HCT116 (cell line): ENCODE measurements around the gene CHD2. TPM values are rescaled to one million over a fixed set of nuclear protein-coding genes. Genes with fewer than 3 reads are reported as not detected.

Experiments
- ATAC-seq: fragments of 200-7000 bp; cut with Tn5 transposase; 2 replicates; pipeline ENCODE4 v1.9.1; 2020; ENCODE audit warnings: mild to moderate bottlenecking, moderate library complexity
- BruUV-seq: library from RNA; stranded (reverse); fragments of 400-500 nt; replicated peaks from 2 replicates; lab custom pipeline; 2021; lab: Mats Ljungman, UMichigan
- CTCF ChIA-PET: fragments of 300-600 bp; sonication (Branson Sonifier 250); formaldehyde crosslinking; loops from one replicate; lab custom pipeline; 2021; ENCODE audit warnings: antibody characterized with exemption; lab: Charles Lee
- POLR2A ChIA-PET: fragments of 300-600, 350-600 bp; sonication (Branson Sonifier 250); formaldehyde crosslinking; loops from one replicate; lab custom pipeline; 2021; ENCODE audit warnings: antibody characterized with exemption; lab: Charles Lee
- RAD21 ChIA-PET, 2 experiments: fragments of 300-600 bp; sonication (Branson Sonifier 250); formaldehyde crosslinking; loops; one replicate each; lab custom pipeline; 2023; ENCODE audit warnings: low total read pairs in 2 of 2; ENCODE audit not compliant: uncharacterized antibody in 2 of 2, unreplicated experiment in 2 of 2, low non-redundant PET in 1 of 2; lab: Charles Lee
- DNase-seq: peaks from one replicate; pipeline ENCODE4 v3.0.0-alpha.2; 2010; ENCODE audit warnings: low read depth, low spot score
- H2AFZ ChIP-seq: fragments of 200-600 bp; shearing (Covaris generic), sonication (generic); 2 replicates; pipeline ENCODE4 v1.6.1; 2017; ENCODE audit warnings: low read depth, mixed run types, mixed read lengths, antibody characterized with exemption, low read length; ENCODE audit not compliant: poor library complexity, severe bottlenecking
- H3K27ac ChIP-seq: 2 replicates; pipeline ENCODE4 v1.5.1; 2012; ENCODE audit warnings: low read depth, low read length
- H3K27me3 ChIP-seq: fragments of 200-600 bp; sonication (generic); 2 replicates; pipeline ENCODE4 v1.6.1; 2016; ENCODE audit warnings: mixed run types, low read length, mixed read lengths; ENCODE audit not compliant: insufficient read depth
- H3K36me3 ChIP-seq, 2 experiments: fragments of 200-500 bp in 1 of 2; fragments of 200-600 bp in 1 of 2; sonication (Bioruptor generic) in 1 of 2; sonication (generic) in 1 of 2; 2 replicates each; pipeline versions ENCODE4 v1.5.1 to v1.6.1; 2014 to 2016; ENCODE audit warnings: low read length in 2 of 2, inconsistent platforms in 1 of 2, mixed read lengths in 1 of 2, mixed run types in 1 of 2; ENCODE audit not compliant: insufficient read depth in 2 of 2, control insufficient read depth in 1 of 2
- H3K4me1 ChIP-seq, 2 experiments: fragments of 200-600 bp in 1 of 2; sonication (generic) in 1 of 2; 2 replicates each; pipeline versions ENCODE4 v1.5.1 to v1.6.1; 2012 to 2017; ENCODE audit warnings: low read length in 2 of 2, inconsistent platforms in 1 of 2, mild to moderate bottlenecking in 1 of 2, mixed read lengths in 1 of 2, mixed run types in 1 of 2, moderate library complexity in 1 of 2; ENCODE audit not compliant: insufficient read depth in 2 of 2, control insufficient read depth in 1 of 2
- H3K4me2 ChIP-seq: fragments of 200-600 bp; sonication (generic); 2 replicates; pipeline ENCODE4 v1.6.1; 2017; ENCODE audit warnings: mixed run types, low read length, mixed read lengths
- H3K4me3 ChIP-seq, 2 experiments: fragments of 200-600 bp in 1 of 2; sonication (generic) in 1 of 2; replicated peaks in 1 of 2; 2 replicates each; pipeline ENCODE4 v1.5.1; 2011 to 2016; ENCODE audit warnings: low read length in 2 of 2, control low read depth in 1 of 2, low read depth in 1 of 2, mild to moderate bottlenecking in 1 of 2, mixed read lengths in 1 of 2, mixed run types in 1 of 2
- H3K79me2 ChIP-seq: fragments of 200-600 bp; sonication (generic); 2 replicates; pipeline ENCODE4 v1.6.1; 2017; ENCODE audit warnings: mild to moderate bottlenecking, mixed run types, low read length, moderate library complexity, mixed read lengths; ENCODE audit not compliant: insufficient read depth
- H3K9ac ChIP-seq: fragments of 200-600 bp; sonication (generic); 2 replicates; pipeline ENCODE4 v1.6.1; 2016; ENCODE audit warnings: low read length, mixed read lengths
- H3K9me2 ChIP-seq: fragments of 200-600 bp; sonication (generic), shearing (Covaris generic); 2 replicates; pipeline ENCODE4 v1.6.1; 2017; ENCODE audit warnings: mixed run types, mild to moderate bottlenecking, moderate library complexity; ENCODE audit not compliant: insufficient read depth
- H3K9me3 ChIP-seq, 2 experiments: fragments of 200-500 bp in 1 of 2; fragments of 200-600 bp in 1 of 2; sonication (Bioruptor generic) in 1 of 2; sonication (generic) in 1 of 2; 2 replicates each; pipeline ENCODE4 v1.6.1; 2014 to 2017; ENCODE audit warnings: low read length in 2 of 2, mixed read lengths in 2 of 2, inconsistent platforms in 1 of 2, low read depth in 1 of 2, mild to moderate bottlenecking in 1 of 2, mixed run types in 1 of 2, moderate library complexity in 1 of 2; ENCODE audit not compliant: control insufficient read depth in 1 of 2, insufficient read depth in 1 of 2
- H4K20me1 ChIP-seq: fragments of 200-600 bp; sonication (generic), shearing (Covaris generic); 2 replicates; pipeline ENCODE4 v1.6.1; 2017; ENCODE audit warnings: mixed run types, mild to moderate bottlenecking, moderate library complexity; ENCODE audit not compliant: insufficient read depth
- CBX3 ChIP-seq: IDR thresholded peaks from 2 replicates; pipeline ENCODE4 v1.6.1; 2012; ENCODE audit warnings: low read depth
- CTCF ChIP-seq, 3 experiments: fragments of 200-600 bp in 1 of 3; sonication (generic) in 1 of 3; IDR thresholded peaks in 2 of 3; conservative IDR thresholded peaks in 1 of 3; 2 replicates each; pipeline ENCODE4 v1.5.1; 2012 to 2017; ENCODE audit warnings: low read depth in 2 of 3, low read length in 2 of 3, antibody characterized with exemption in 1 of 3, borderline replicate concordance in 1 of 3, control low read depth in 1 of 3, mild to moderate bottlenecking in 1 of 3, mixed read lengths in 1 of 3, mixed run types in 1 of 3, moderate library complexity in 1 of 3; ENCODE audit not compliant: insufficient read depth in 1 of 3
- EGR1 ChIP-seq: IDR thresholded peaks from 2 replicates; pipeline ENCODE4 v1.6.1; 2012; ENCODE audit warnings: low read depth
- JUND ChIP-seq: IDR thresholded peaks from 2 replicates; pipeline ENCODE4 v1.6.1; 2012
- MAX ChIP-seq: IDR thresholded peaks from 2 replicates; pipeline ENCODE4 v1.6.1; 2012
- POLR2A ChIP-seq: IDR thresholded peaks from 2 replicates; pipeline ENCODE4 v1.7.0; 2011; ENCODE audit warnings: borderline replicate concordance; ENCODE audit not compliant: insufficient read depth, insufficient read length; ENCODE audit errors: extremely low read depth
- RAD21 ChIP-seq: IDR thresholded peaks from 2 replicates; pipeline ENCODE4 v1.6.1; 2012; ENCODE audit warnings: low read depth, mild to moderate bottlenecking
- REST ChIP-seq: IDR thresholded peaks from 2 replicates; pipeline ENCODE4 v1.6.1; 2012; ENCODE audit warnings: low read depth
- SP1 ChIP-seq: IDR thresholded peaks from 2 replicates; pipeline ENCODE4 v1.6.1; 2012; ENCODE audit warnings: low read depth
- TCF7L2 ChIP-seq: IDR thresholded peaks from 2 replicates; pipeline ENCODE4 v1.7.0; 2011; ENCODE audit warnings: borderline replicate concordance, inconsistent platforms; ENCODE audit not compliant: insufficient read depth, insufficient read length; ENCODE audit errors: extremely low read depth
- YY1 ChIP-seq: IDR thresholded peaks from 2 replicates; pipeline ENCODE4 v1.6.1; 2011; ENCODE audit warnings: low read length, low read depth, moderate library complexity, mild to moderate bottlenecking; ENCODE audit not compliant: insufficient replicate concordance; ENCODE audit errors: extremely low read depth
- ZBTB33 ChIP-seq: IDR thresholded peaks from 2 replicates; pipeline ENCODE4 v1.6.1; 2011; ENCODE audit warnings: mild to moderate bottlenecking, low read length, moderate library complexity; ENCODE audit not compliant: insufficient replicate concordance; ENCODE audit errors: extremely low read depth
- intact Hi-C: fragments of 100-400 bp; cut with micrococcal nuclease; formaldehyde crosslinking; loops from 2 replicates; pipeline ENCODE4 v1.10.0; 2022
- total RNA-seq: library from RNA; stranded (reverse); gene quantifications from one replicate; pipeline ENCODE4 v1.2.1, GENCODE V29; 2021; ENCODE audit not compliant: unreplicated experiment

CHD2 gene
- total RNA-seq, 1 experiment from 2014 or later: 116 TPM

- ChIA-PET RAD21 (no interaction called here), CTCF (no interaction called here), POLR2A (no interaction called here)
- no peaks in the 10 kb centered on the region for H3K36me3 ChIP-seq
- no peak overlapping the region for H3K4me2 ChIP-seq
- DNase-seq: no peak
- H4K20me1 ChIP-seq: no peaks in the 10 kb centered on the region
- no peak for TF ChIP-seq CTCF (IDR thresholded peaks at IDR 0.05 in 2 of 3, conservative IDR thresholded peaks at IDR 0.05 in 1 of 3; ENCODE audit: borderline replicate concordance in 1 of 3, insufficient read depth in 1 of 3, low read depth in 2 of 3, low read length in 2 of 3)
- no peak for TF ChIP-seq SP1
- no peak for TF ChIP-seq EGR1
- TF ChIP-seq POLR2A: no peak
- no peak for TF ChIP-seq ZBTB33
- no peak for TF ChIP-seq RAD21
- no peak for TF ChIP-seq MAX
- no peak for TF ChIP-seq TCF7L2
- no peak for TF ChIP-seq YY1
- no peak for TF ChIP-seq CBX3
- TF ChIP-seq JUND: no peak
- TF ChIP-seq REST: no peak
- H3K4me1 ChIP-seq: peaks cover 9 to 19% of the 10 kb centered on the region in 2 experiments
- H3K9me2 ChIP-seq: no peaks in the 10 kb centered on the region
- no peaks in the 10 kb centered on the region for H3K79me2 ChIP-seq
- no peak overlapping the region for H3K27ac ChIP-seq
- H3K27me3 ChIP-seq: no peaks in the 10 kb centered on the region
- no peak overlapping the region for H3K4me3 ChIP-seq
- H3K9me3 ChIP-seq: no peaks in the 10 kb centered on the region
- intact Hi-C loops: no loop called here
- no peak overlapping the region for H2AFZ ChIP-seq
- BruUV-seq: no TSS peak
- no peak overlapping the region for H3K9ac ChIP-seq
- no peak for ATAC-seq
Measured at GRCh38 chr15:93063262-93063671, 163.1 kb downstream of the CHD2 start.
